GM19023 (cell line): Measurements from ENCODE around the gene SEMA4A.
"Not testable (repeated sequence)": the region's sequence is repeated elsewhere in the genome, so short reads cannot be mapped to it uniquely, and the experiment has no call there.

Experiments
- ATAC-seq: cut with Tn5 transposase; IDR thresholded peaks from one replicate; pipeline ENCODE4 v1.9.1; 2021; ENCODE audit warnings: mild to moderate bottlenecking, moderate library complexity; ENCODE audit not compliant: unreplicated experiment

Gene SEMA4A

GRCh38 chr1:156118177-156118868 is 35.1 kb upstream of the SEMA4A start:
- ATAC-seq, result no peak

GRCh38 chr1:156119503-156120209 is 33.7 kb upstream of the SEMA4A start:
- ATAC-seq, result no peak

- ATAC-seq, result no peak
These were observed 33.1 kb upstream of the SEMA4A start for GRCh38 chr1:156120318-156120717.

DNA sequence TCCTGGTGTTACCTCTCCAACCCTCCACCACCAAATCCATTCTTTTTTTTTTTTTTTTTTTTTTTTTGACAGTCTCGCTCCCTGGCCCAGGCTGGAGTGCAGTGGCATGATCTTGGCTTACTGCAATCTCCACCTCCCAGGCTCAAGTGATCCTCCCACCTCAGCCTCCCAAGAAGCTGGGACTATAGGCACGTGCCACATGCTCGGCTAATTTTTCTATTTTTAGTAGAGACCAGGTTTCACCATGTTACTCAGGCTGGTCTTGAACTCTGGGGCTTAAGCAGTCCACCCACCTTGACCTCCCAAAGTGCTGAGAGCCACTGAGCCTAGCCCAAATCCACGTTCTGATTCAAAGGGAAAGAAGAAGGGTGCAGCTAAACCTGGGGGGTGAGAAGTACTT is 32.4 kb upstream of the SEMA4A start:
- ATAC-seq, result not testable (repeated sequence)

DNA sequence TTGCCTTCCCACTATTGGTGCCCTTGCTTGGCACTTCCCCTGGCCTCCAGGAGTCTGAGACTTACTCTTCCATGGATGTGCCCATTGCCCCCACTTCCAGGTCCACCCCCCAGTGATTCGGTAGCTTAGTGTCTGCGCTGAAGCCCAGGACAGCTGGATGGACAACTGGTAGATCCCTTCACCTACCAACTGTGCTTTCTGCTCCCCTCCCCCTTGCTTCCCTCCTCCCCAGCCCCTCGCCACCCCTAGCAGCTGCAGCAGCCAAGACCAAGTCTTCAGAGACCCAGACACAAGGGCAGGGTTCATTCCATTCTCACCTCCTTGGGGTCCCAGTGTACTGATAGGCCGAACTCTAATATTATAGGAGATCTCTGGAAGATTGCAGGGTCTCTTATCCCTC is 31.9 kb upstream of the SEMA4A start:
- ATAC-seq, result no peak

GRCh38 chr1:156122086-156122485 is 31.3 kb upstream of the SEMA4A start:
- no peak for ATAC-seq

GRCh38 chr1:156122519-156123355 is 30.6 kb upstream of the SEMA4A start:
- ATAC-seq, result no peak

GRCh38 chr1:156123356-156124196 is 29.8 kb upstream of the SEMA4A start:
- ATAC-seq, result no peak

DNA sequence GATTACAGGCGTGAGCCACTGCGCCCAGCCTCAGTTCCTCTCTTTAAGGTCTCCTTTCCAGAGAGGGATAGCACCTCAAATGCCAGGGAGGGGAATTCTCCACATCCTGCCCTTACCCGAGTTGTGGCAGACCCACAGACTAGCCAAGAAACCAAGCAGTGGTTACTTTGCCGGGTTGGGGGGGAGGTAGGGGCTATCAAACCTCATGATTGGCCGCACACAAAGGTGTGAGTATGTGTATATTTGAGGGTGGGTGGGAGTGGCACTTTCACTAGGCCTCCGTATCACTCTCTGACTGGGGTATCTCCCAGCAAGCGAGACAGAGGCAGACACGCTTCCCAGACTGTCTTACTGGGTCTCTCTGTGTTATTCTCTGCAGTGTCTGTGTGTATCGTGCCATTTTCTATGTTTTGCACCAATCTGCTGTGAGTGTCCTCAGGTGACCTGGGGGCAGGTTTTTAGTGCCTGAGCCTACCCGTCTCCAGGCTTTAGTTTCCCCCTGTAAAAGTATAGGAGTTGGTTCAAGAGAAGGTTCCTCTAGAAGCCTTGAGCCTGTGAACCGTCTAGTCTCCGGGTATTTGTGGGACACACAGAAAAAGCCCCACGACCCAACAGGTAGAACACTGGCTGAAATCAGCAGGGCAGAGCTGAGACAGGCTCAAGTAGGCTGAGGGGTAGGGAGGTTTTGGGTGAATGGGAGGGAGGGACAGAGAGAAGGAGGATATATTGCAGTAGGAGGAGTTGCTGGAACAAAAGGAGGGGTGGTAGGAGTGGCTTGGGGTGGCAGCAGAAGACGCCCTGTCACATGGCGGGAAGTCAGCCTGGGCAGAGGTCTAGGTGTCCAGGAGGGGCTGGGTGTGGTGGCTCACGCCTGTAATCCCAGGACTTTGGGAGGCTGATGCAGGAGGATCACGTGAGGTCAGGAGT is 28.6 kb upstream of the SEMA4A start:
- ATAC-seq, result no peak

DNA sequence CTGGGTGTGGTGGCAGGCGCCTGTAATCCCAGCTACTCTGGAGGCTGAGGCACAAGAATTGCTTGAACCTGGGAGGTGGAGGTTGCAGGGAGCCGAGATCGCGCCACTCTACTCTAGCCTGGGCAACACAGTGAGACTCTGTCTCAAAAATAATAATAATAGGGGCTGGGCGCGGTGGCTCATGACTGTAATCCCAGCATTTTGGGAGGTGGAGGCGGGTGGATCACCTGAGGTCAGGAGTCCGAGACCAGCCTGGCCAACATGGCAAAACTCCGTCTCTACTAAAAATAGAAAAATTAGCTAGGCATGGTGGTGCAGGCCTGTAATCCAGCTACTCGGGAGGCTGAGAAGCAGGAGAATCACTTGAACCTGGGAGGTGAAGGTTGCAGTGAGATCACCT is 27.8 kb upstream of the SEMA4A start:
- not testable (repeated sequence) for ATAC-seq

GRCh38 chr1:156126043-156126629 is 27.2 kb upstream of the SEMA4A start:
- no peak for ATAC-seq

GRCh38 chr1:156126630-156127534 is 26.5 kb upstream of the SEMA4A start:
- peak; percentile 63 for ATAC-seq

DNA sequence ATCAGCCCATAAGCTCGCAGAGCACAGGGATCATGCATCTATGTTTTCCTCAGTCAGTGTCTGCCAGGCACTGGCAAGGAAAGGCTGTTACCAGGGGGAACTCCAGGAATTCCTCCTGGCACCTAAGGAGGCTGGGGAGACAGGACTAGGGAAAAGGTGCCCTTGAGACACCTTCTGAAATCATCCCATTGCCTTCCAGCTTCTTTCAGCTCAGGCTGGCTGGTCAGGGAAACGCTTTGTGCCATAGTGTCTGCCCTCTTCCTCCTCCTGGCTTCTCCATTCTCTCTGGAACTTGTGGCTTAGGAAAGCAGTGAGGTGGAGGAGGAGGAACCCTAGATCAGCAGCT is 25.1 kb upstream of the SEMA4A start:
- ATAC-seq, result no peak

DNA sequence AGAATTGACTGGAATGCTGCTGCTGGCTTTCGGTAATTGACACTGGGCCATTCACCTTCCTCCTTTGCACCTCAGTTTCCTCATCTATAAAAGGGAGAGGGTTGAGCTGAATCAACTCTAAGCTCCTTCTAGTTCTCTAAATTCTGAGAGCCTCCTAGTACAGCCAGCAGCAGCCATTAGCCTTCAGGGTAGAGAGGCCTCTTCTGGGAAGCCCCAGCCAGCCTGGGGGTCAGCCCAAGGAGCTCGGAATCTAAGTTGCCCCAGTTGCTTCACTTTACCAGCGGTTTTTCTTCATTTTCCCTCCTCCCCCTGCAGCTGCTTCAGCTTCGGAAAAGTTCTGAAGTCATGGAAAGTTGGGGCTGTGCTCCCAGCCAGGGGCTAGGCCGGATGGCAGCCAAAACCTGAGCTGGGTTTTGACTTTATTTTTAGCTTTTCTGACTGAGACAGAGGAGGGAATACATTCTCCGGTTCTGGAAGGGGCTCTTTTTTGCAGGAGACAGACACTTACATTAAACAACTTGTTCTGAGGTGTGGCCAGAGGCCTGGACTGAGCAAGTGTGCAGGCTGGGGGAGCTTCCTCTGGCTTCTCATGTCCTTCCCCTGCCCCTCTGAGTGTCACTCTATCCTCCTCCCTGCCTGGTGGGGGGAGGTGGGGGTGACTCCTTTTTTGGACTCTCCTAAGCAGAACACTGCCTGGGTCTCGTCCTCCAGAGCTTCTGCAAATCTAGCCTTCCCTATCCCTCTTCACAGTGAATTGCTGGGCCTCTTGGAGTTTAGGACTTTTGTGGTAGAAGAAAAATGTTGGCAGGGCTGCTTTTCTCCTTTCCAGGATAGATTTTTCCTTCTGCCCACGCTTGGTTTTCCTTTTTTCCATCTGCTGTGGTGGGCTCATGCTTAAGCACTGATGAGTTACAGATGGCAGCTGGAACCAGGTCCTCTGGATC is 24.5 kb upstream of the SEMA4A start:
- ATAC-seq, result no peak

GRCh38 chr1:156129687-156130577 is 23.5 kb upstream of the SEMA4A start:
- no peak for ATAC-seq

DNA sequence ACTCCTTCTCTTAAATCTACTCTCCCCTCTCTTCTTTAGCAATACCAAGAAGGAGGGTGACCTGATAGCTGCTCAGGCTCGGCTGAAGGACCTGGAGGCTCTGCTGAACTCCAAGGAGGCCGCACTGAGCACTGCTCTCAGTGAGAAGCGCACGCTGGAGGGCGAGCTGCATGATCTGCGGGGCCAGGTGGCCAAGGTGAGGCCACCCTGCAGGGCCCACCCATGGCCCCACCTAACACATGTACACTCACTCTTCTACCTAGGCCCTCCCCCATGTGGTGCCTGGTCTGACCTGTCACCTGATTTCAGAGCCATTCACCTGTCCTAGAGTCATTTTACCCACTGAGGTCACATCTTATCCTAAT is 22.8 kb upstream of the SEMA4A start:
- no peak for ATAC-seq
